Fibroblast of lung (primary cell): ENCODE data around the gene TBC1D21.

Source experiments
- CTCF ChIP-seq, 2 donors: IDR thresholded peaks in 1 of 2; conservative IDR thresholded peaks in 1 of 2; 1 replicate in 1 of 2; 2 replicates in 1 of 2; pipeline ENCODE4 v1.5.1; 2011 to 2012; ENCODE audit warnings: low read length in 2 of 2, control low read depth in 1 of 2, inconsistent platforms in 1 of 2, low read depth in 1 of 2, mild to moderate bottlenecking in 1 of 2
- EZH2 ChIP-seq: IDR thresholded peaks from 2 replicates; pipeline ENCODE4 v1.5.1; 2012; ENCODE audit warnings: low read length, control low read depth, mild to moderate bottlenecking; ENCODE audit errors: missing control alignments

- no peak for TF ChIP-seq CTCF (conservative IDR thresholded peaks at IDR 0.05 in 1 of 2, IDR thresholded peaks at IDR 0.05 in 1 of 2; ENCODE audit: low read depth in 1 of 2, low read length in 2 of 2)
- TF ChIP-seq EZH2 = no peak
Measured at GRCh38 chr15:73856458-73857192, 16.7 kb upstream of the TBC1D21 start.
